ENCODE results near the gene PRAMEF33.
"Not testable (repeated sequence)": the region's sequence is repeated elsewhere in the genome, so short reads cannot be mapped to it uniquely, and the experiment has no call there.

The PRAMEF33 gene, protein sequence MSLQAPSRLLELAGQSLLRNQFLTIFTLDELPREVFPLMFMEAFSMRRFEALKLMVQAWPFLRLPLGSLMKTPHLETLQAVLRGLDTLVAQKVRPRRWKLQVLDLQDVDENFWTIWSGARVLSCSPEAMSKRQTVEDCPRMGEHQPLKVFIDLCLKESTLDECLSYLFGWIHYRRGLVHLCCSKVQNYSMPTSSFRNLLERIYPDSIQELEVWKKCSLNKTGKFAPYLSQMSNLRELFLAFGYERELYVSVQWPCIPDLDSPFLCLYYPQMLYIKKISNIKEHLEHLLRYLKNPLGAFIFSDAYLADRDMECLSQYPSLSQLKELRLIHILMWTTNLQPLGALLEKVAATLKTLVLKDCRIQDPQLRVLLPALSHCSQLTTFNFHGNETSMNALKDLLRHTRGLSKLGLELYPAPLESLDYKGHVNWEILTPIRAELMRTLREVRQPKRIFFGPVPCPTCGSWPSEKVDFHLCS

GRCh38 chr1:13303239-13303638 is at the start of gene PRAMEF33:
TSS of gene PRAMEF33 (plus strand) at chr1:13303539. CDS start at chr1:13305955, 2,416 bp downstream.
- DNase-seq = not testable (repeated sequence)

DNA sequence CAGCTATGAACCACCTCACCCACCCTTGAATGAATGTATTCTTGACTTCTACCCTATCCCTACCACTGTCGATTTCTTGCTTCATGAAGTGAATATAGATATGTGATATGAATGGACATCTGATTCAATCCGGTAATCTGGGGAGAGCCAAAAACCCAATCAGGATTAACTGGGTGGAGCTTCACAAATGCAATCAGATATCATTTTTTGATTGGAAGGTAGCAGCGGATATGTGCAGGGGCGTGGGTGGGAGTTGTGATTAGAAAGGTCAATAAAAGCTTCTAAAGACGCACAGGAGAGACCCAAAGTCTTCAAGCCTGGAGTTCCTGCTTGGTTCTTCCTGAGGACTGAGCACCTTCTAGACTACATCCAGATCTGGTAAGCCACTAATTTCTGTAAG is 49.4 kb upstream of the PRAMEF33 start, which contains the start of gene PRAMEF5:
TSS of gene PRAMEF5 (plus strand) at position 301 of the 400 bp plus-strand sequence. CDS start 5,071 bp downstream, outside the sequence.
- not testable (repeated sequence) for DNase-seq

GRCh38 chr1:13265124-13265523 is 38.2 kb upstream of the PRAMEF33 start:
- not testable (repeated sequence) for DNase-seq

- not testable (repeated sequence) for DNase-seq
Measured at GRCh38 chr1:13277016-13277415, 26.3 kb upstream of the PRAMEF33 start.

DNA sequence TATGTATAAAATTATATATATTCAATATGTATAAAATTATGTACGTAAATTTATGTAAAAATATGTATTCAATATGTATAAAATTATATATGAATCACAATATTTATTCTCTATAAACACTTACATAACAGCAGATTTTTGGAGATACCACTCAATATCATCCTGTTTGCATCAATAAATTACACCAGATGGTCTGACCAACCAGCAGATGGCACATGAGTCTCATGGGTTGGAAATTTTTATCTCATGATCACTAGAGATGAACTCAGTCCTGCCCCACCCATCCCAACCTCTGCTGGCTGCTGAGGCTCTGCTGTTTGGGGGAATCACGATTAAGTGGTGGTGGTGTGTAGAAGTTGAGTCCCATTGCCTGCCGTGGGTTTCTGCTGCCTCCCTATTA is 23.7 kb upstream of the PRAMEF33 start:
- not testable (repeated sequence) for DNase-seq

DNA sequence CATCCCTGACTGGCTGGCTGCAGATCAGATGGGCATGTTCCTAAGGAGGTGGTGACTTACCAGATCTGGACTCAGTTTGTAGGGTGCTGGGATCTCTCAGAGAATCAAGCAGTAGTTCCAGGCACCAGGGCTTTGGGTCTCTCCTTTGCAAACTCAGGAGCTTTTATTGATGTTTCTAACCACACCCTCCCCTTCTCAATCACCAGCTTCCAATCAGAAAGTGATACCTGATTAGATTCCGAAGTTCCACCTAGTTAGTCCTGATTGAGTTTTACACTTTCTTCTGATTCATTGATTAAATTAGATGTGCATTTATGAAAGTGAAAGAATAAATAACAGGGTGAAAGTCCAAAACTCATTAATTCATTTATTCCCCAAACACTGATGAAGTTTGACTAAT is 18.3 kb upstream of the PRAMEF33 start, which contains the start of gene PRAMEF8:
TSS of gene PRAMEF8 (minus strand) at position 101 of the 400 bp plus-strand sequence. CDS start 1,046 bp downstream, outside the sequence.
- not testable (repeated sequence) for DNase-seq

DNA sequence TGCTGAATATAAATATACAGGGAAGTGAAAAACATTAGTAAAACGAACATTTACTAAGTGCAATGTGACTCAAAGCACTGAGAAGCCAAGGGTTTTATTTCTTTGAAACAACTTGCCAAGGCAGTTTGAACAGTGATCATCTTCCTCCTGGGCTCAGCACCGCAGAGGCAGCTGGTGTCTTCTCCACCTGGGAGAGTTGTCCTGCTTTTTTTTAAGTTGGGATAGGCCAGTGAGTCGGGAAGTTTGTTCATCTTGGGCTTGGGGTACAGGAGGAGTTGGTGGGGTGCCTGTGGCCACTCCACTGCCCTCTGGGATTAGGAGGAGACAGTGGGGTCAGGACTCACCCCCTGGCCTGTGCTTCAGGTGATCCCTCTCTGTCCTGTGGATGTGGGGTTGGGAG is 14.3 kb upstream of the PRAMEF33 start:
- not testable (repeated sequence) for DNase-seq

- DNase-seq = not testable (repeated sequence)
Measured at GRCh38 chr1:13297216-13297931, 6.0 kb upstream of the PRAMEF33 start.

DNA sequence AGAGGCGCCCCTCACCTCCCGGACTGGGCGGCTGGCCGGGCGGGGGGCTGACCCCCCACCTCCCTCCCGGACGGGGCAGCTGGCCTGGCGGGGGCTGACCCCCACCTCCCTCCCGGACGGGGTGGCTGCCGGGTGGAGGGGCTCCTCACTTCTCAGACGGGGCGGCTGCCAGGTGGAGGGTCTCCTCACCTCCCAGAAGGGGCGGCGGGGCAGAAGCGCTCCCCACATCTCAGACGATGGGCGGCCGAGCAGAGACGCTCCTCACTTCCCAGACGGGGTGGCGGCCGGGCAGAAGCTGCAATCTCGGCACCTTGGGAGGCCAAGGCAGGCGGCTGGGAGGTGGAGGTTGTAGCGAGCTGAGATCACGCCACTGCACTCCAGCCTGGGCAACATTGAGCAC is 4.6 kb upstream of the PRAMEF33 start:
- not testable (repeated sequence) for DNase-seq

GRCh38 chr1:13302197-13302596 is 1.1 kb upstream of the PRAMEF33 start:
- DNase-seq = not testable (repeated sequence)

GRCh38 chr1:13315281-13315680 is 11.9 kb downstream of the PRAMEF33 start, which contains the start of gene PRAMEF15:
TSS of gene PRAMEF15 (plus strand) at chr1:13315581. CDS start at chr1:13318408, 2,827 bp downstream.
- not testable (repeated sequence) for DNase-seq

DNA sequence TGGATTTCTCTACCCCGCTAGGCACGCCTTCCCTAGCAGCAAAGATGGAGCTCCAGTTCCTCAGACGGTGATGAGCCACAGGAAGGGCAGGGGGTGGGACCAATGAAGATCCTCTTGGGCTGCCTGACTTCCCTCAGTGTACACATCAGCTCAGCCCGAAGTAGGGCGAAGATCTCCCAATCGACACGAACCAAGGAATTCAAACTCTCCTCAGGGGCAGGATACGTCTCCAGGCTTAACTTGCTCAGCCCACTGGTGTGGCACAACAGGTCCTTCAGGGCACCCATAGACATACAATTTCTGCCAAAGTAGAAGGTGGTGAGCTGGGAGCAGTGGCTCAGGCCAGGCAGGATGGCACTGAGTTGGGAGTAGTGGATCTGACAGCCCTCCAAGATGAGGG is 39.2 kb downstream of the PRAMEF33 start:
- not testable (repeated sequence) for DNase-seq

GRCh38 chr1:13347034-13347433 is 43.7 kb downstream of the PRAMEF33 start, which contains the start of gene PRAMEF14:
TSS of gene PRAMEF14 (minus strand) at chr1:13347134. CDS start at chr1:13345314, 1,820 bp downstream.
- DNase-seq = not testable (repeated sequence)

GRCh38 chr1:13353476-13353875 is 50.1 kb downstream of the PRAMEF33 start:
- not testable (repeated sequence) for DNase-seq

DNA sequence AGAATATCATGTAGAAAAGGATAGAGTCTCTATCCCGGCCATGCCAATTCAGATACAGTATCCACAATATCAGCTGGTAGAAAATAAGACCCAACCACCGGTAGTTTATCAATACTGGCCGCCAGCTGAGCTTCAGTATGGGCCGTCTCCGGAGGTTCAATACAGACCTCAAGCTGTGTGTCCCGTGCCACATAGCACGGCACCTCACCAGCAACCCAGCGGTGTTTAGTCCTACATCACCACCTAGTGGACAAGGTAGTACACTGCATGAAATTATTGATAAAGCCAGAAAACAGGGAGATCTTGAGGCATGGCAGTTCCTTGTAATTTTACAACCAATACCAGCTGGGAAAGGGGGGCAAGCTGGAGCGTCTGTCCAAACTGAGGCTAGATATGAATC is 51.1 kb downstream of the PRAMEF33 start:
- DNase-seq = not testable (repeated sequence)

DNA sequence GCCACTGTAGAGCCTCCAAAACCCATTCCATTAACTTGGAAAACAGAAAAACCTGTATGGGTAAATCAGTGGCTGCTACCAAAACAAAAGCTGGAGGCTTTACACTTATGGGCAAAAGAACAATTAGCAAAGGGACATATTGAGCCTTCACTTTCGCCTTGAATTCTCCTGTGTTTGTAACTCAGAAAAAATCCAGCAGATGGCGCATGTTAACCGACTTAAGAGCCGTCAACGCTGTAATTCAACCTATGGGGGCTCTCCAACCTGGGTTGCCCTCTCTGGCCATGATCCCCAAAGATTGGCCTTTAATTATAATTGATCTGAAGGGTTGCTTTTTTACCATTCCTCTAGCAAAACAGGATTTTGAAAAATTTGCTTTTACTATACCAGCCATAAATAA is 53.4 kb downstream of the PRAMEF33 start:
- peak in 1 of 14 donors; percentile 0 for DNase-seq

All from C1 segment of cervical spinal cord (tissue), 14 donors.